ENCODE measurements around the gene PRKCE.
"Not testable (repeated sequence)": the region's sequence is repeated elsewhere in the genome, so short reads cannot be mapped to it uniquely, and the experiment has no call there.

Gene PRKCE

GRCh38 chr2:46198164-46198883 is 546.8 kb downstream of the PRKCE start:
- DNase-seq (ENCODE audit: low read depth): no peak

GRCh38 chr2:46198966-46199365 is 547.5 kb downstream of the PRKCE start:
- DNase-seq (ENCODE audit: low read depth): no peak

- no peak for DNase-seq (ENCODE audit: low read depth)
These were observed 548.7 kb downstream of the PRKCE start for GRCh38 chr2:46200100-46200690.

GRCh38 chr2:46200861-46201605 is 549.6 kb downstream of the PRKCE start:
- no peak for DNase-seq (ENCODE audit: low read depth)

GRCh38 chr2:46202453-46202852 is 551.0 kb downstream of the PRKCE start:
- no peak for DNase-seq (ENCODE audit: low read depth)

- DNase-seq (ENCODE audit: low read depth): no peak
These were observed 551.5 kb downstream of the PRKCE start for GRCh38 chr2:46202987-46203386.

- DNase-seq (ENCODE audit: low read depth): not testable (repeated sequence)
These were observed 552.2 kb downstream of the PRKCE start for GRCh38 chr2:46203636-46204035.

- DNase-seq (ENCODE audit: low read depth): no peak
These were observed 556.1 kb downstream of the PRKCE start for GRCh38 chr2:46207591-46207990.

GRCh38 chr2:46208766-46209165 is 557.3 kb downstream of the PRKCE start:
- no peak for DNase-seq (ENCODE audit: low read depth)

GRCh38 chr2:46210063-46210462 is 558.6 kb downstream of the PRKCE start:
- DNase-seq (ENCODE audit: low read depth): no peak

GRCh38 chr2:46211461-46211860 is 560.0 kb downstream of the PRKCE start:
- no peak for DNase-seq (ENCODE audit: low read depth)

- no peak for DNase-seq (ENCODE audit: low read depth)
These were observed 562.4 kb downstream of the PRKCE start for GRCh38 chr2:46213906-46214305.

- no peak for DNase-seq (ENCODE audit: low read depth)
These were observed 564.7 kb downstream of the PRKCE start for GRCh38 chr2:46216213-46216612.

- not testable (repeated sequence) for DNase-seq (ENCODE audit: low read depth)
These were observed 572.0 kb downstream of the PRKCE start for GRCh38 chr2:46223514-46223913.

GRCh38 chr2:46225150-46225625 is 573.7 kb downstream of the PRKCE start:
- DNase-seq (ENCODE audit: low read depth): no peak

GRCh38 chr2:46225730-46226129 is 574.3 kb downstream of the PRKCE start:
- no peak for DNase-seq (ENCODE audit: low read depth)

GRCh38 chr2:46226620-46227019 is 575.1 kb downstream of the PRKCE start:
- DNase-seq (ENCODE audit: low read depth): no peak

GRCh38 chr2:46227022-46227421 is 575.5 kb downstream of the PRKCE start:
- no peak for DNase-seq (ENCODE audit: low read depth)

GRCh38 chr2:46227674-46228289 is 576.3 kb downstream of the PRKCE start:
- DNase-seq (ENCODE audit: low read depth): no peak

- DNase-seq (ENCODE audit: low read depth): peak; percentile 31
These were observed 577.9 kb downstream of the PRKCE start for GRCh38 chr2:46229134-46230063.

GRCh38 chr2:46230115-46230571 is 578.7 kb downstream of the PRKCE start:
- DNase-seq (ENCODE audit: low read depth): peak; percentile 4
